Measurements from ENCODE around the gene FAM200B. TPM values are rescaled to one million over a fixed set of nuclear protein-coding genes. Genes with fewer than 3 reads are reported as not detected.
"Not testable (repeated sequence)": the region's sequence is repeated elsewhere in the genome, so short reads cannot be mapped to it uniquely, and the experiment has no call there.

FAM200B gene
- total RNA-seq, 1 experiment from 2014 or later = 45.3 TPM

GRCh38 chr4:15717086-15717485 lies 35.5 kb downstream of the FAM200B start:
- Histone ChIP-seq H3K9me3 (replicated peaks) (no peaks in the 10 kb centered on the region), H3K27me3 (replicated peaks) (no peaks in the 10 kb centered on the region), H3K27ac (peak overlapping the region; percentile 73), H3K36me3 (no peaks in the 10 kb centered on the region), H3K4me3 (no peak overlapping the region), H3K4me1 (replicated peaks) (peaks cover 24% of the 10 kb centered on the region)
- DNase-seq (ENCODE audit: low read depth in 1 of 2, low spot score in 2 of 2) = peak in 1 of 2 experiments; percentile 38

- Histone ChIP-seq H3K4me3 (no peak overlapping the region), H3K27me3 (replicated peaks) (no peaks in the 10 kb centered on the region), H3K4me1 (replicated peaks) (peaks cover 24% of the 10 kb centered on the region), H3K36me3 (no peaks in the 10 kb centered on the region), H3K9me3 (replicated peaks) (no peaks in the 10 kb centered on the region), H3K27ac (peak overlapping the region; percentile 73)
- DNase-seq (ENCODE audit: low read depth in 1 of 2, low spot score in 2 of 2) = no peak
These were observed 36.2 kb downstream of the FAM200B start for GRCh38 chr4:15717657-15718416.

GRCh38 chr4:15718465-15718864 lies 36.8 kb downstream of the FAM200B start:
- Histone ChIP-seq H3K27me3 (replicated peaks) (no peaks in the 10 kb centered on the region), H3K36me3 (no peaks in the 10 kb centered on the region), H3K4me3 (no peak overlapping the region), H3K27ac (no peak overlapping the region), H3K9me3 (replicated peaks) (no peaks in the 10 kb centered on the region), H3K4me1 (replicated peaks) (peaks cover 24% of the 10 kb centered on the region)
- DNase-seq (ENCODE audit: low read depth in 1 of 2, low spot score in 2 of 2) = no peak

GRCh38 chr4:15718959-15719358 lies 37.3 kb downstream of the FAM200B start:
- H3K36me3 ChIP-seq = no peaks in the 10 kb centered on the region
- no peaks in the 10 kb centered on the region for H3K27me3 ChIP-seq (replicated peaks)
- no peak for DNase-seq (ENCODE audit: low read depth in 1 of 2, low spot score in 2 of 2)
- no peak overlapping the region for H3K4me3 ChIP-seq
- peaks cover 24% of the 10 kb centered on the region for H3K4me1 ChIP-seq (replicated peaks)
- no peak overlapping the region for H3K27ac ChIP-seq
- H3K9me3 ChIP-seq (replicated peaks) = no peaks in the 10 kb centered on the region

GRCh38 chr4:15719506-15719905 lies 37.9 kb downstream of the FAM200B start:
- peaks cover 22% of the 10 kb centered on the region for H3K4me1 ChIP-seq (replicated peaks)
- no peaks in the 10 kb centered on the region for H3K9me3 ChIP-seq (replicated peaks)
- H3K27me3 ChIP-seq (replicated peaks) = no peaks in the 10 kb centered on the region
- H3K27ac ChIP-seq = no peak overlapping the region
- DNase-seq (ENCODE audit: low read depth in 1 of 2, low spot score in 2 of 2) = no peak
- H3K4me3 ChIP-seq = no peak overlapping the region
- no peaks in the 10 kb centered on the region for H3K36me3 ChIP-seq

- Histone ChIP-seq H3K4me1 (replicated peaks) (peaks cover 18% of the 10 kb centered on the region), H3K36me3 (no peaks in the 10 kb centered on the region), H3K27ac (no peak overlapping the region), H3K9me3 (replicated peaks) (no peaks in the 10 kb centered on the region), H3K27me3 (replicated peaks) (no peaks in the 10 kb centered on the region), H3K4me3 (no peak overlapping the region)
- no peak for DNase-seq (ENCODE audit: low read depth in 1 of 2, low spot score in 2 of 2)
These were observed 39.2 kb downstream of the FAM200B start for GRCh38 chr4:15720851-15721250.

- no peak for DNase-seq (ENCODE audit: low read depth in 1 of 2, low spot score in 2 of 2)
These were observed 44.0 kb downstream of the FAM200B start for GRCh38 chr4:15725608-15726007.

GRCh38 chr4:15729910-15730533 lies 48.4 kb downstream of the FAM200B start:
- no peaks in the 10 kb centered on the region for H3K27me3 ChIP-seq (replicated peaks)
- no peak overlapping the region for H3K27ac ChIP-seq
- H3K36me3 ChIP-seq = no peaks in the 10 kb centered on the region
- peak in 1 of 2 experiments; percentile 23 for DNase-seq (ENCODE audit: low read depth in 1 of 2, low spot score in 2 of 2)
- no peaks in the 10 kb centered on the region for H3K4me1 ChIP-seq (replicated peaks)
- no peak overlapping the region for H3K4me3 ChIP-seq
- no peaks in the 10 kb centered on the region for H3K9me3 ChIP-seq (replicated peaks)

More at GRCh38 chr4:15725608-15726007, 44.0 kb downstream of the FAM200B start:
- Histone ChIP-seq H3K4me1 (replicated peaks) (no peaks in the 10 kb centered on the region), H3K27ac (no peak overlapping the region), H3K36me3 (no peaks in the 10 kb centered on the region), H3K9me3 (replicated peaks) (no peaks in the 10 kb centered on the region), H3K27me3 (replicated peaks) (no peaks in the 10 kb centered on the region), H3K4me3 (no peak overlapping the region)

GRCh38 chr4:15733061-15733460 lies 51.4 kb downstream of the FAM200B start:
- not testable (repeated sequence) for H3K4me3 ChIP-seq; H3K36me3 ChIP-seq; H3K27me3 ChIP-seq (replicated peaks); H3K4me1 ChIP-seq (replicated peaks); H3K9me3 ChIP-seq (replicated peaks); H3K27ac ChIP-seq; DNase-seq (ENCODE audit: low read depth in 1 of 2, low spot score in 2 of 2)

GRCh38 chr4:15735536-15735935 lies 53.9 kb downstream of the FAM200B start:
- DNase-seq (ENCODE audit: low read depth in 1 of 2, low spot score in 2 of 2) = no peak
- no peak overlapping the region for H3K27ac ChIP-seq
- no peaks in the 10 kb centered on the region for H3K9me3 ChIP-seq (replicated peaks)

GRCh38 chr4:15736514-15737050 lies 55.0 kb downstream of the FAM200B start:
- Histone ChIP-seq H3K27me3 (replicated peaks) (no peaks in the 10 kb centered on the region), H3K4me1 (replicated peaks) (no peaks in the 10 kb centered on the region), H3K27ac (no peak overlapping the region), H3K4me3 (no peak overlapping the region), H3K36me3 (no peaks in the 10 kb centered on the region), H3K9me3 (replicated peaks) (no peaks in the 10 kb centered on the region)
- DNase-seq (ENCODE audit: low read depth in 1 of 2, low spot score in 2 of 2) = no peak

More at GRCh38 chr4:15735536-15735935, 53.9 kb downstream of the FAM200B start:
- Histone ChIP-seq H3K36me3 (no peaks in the 10 kb centered on the region), H3K27me3 (replicated peaks) (no peaks in the 10 kb centered on the region), H3K4me1 (replicated peaks) (no peaks in the 10 kb centered on the region), H3K4me3 (no peak overlapping the region)

GRCh38 chr4:15737255-15737654 lies 55.6 kb downstream of the FAM200B start:
- Histone ChIP-seq H3K36me3 (no peaks in the 10 kb centered on the region), H3K4me1 (replicated peaks) (no peaks in the 10 kb centered on the region), H3K27me3 (replicated peaks) (no peaks in the 10 kb centered on the region), H3K9me3 (replicated peaks) (no peaks in the 10 kb centered on the region), H3K27ac (no peak overlapping the region), H3K4me3 (no peak overlapping the region)
- no peak for DNase-seq (ENCODE audit: low read depth in 1 of 2, low spot score in 2 of 2)

- no peak for DNase-seq (ENCODE audit: low read depth in 1 of 2, low spot score in 2 of 2)
These were observed 57.2 kb downstream of the FAM200B start for GRCh38 chr4:15738877-15739276.

More at GRCh38 chr4:15738877-15739276, 57.2 kb downstream of the FAM200B start:
- Histone ChIP-seq H3K27ac (no peak overlapping the region), H3K36me3 (no peaks in the 10 kb centered on the region), H3K4me1 (replicated peaks) (no peaks in the 10 kb centered on the region), H3K9me3 (replicated peaks) (no peaks in the 10 kb centered on the region), H3K27me3 (replicated peaks) (no peaks in the 10 kb centered on the region), H3K4me3 (no peak overlapping the region)

Measured in SJSA1 (cell line).